Bronchial epithelial cell (primary cell): ENCODE measurements around the gene ANKRD6. TPM values are rescaled to one million over a fixed set of nuclear protein-coding genes. Genes with fewer than 3 reads are reported as not detected.
A peak's percentile ranks its signal among the peaks of the same experiment; 100 is the strongest.

Source experiments
- DNase-seq: peaks from one replicate; pipeline ENCODE4 v3.0.0-alpha.2; 2010; ENCODE audit warnings: low read depth
- FAIRE-seq: peaks from 2 replicates; lab custom pipeline; 2011; peaks lifted over from hg19 to GRCh38; lab: Jason Lieb, UNC
- H3K27me3 ChIP-seq: 2 replicates; pipeline ENCODE4 v1.5.1; 2011; ENCODE audit warnings: low read length; ENCODE audit not compliant: control insufficient read depth, insufficient read depth
- H3K36me3 ChIP-seq: 2 replicates; pipeline ENCODE4 v1.5.1; 2011; ENCODE audit warnings: low read length; ENCODE audit not compliant: control insufficient read depth, insufficient read depth
- H3K4me3 ChIP-seq: 2 replicates; pipeline ENCODE4 v1.5.1; 2011; ENCODE audit warnings: mild to moderate bottlenecking, low read depth, low read length, control low read depth
- total RNA-seq: library from RNA; depleted of rRNA; stranded (reverse); fragments of >200 nt; gene quantifications from 2 replicates; pipeline ENCODE4 v1.2.1, GENCODE V29; 2014
- TF ChIP-seq, protein P1 (sequence below): IDR thresholded peaks from 2 replicates; pipeline ENCODE4 v1.5.1; 2011; ENCODE audit warnings: mild to moderate bottlenecking, moderate library complexity, low read length, control low read depth, inconsistent platforms; ENCODE audit not compliant: insufficient read depth, severe bottlenecking

Gene ANKRD6
- total RNA-seq, 1 donor from 2014 or later: 6.1 TPM

DNA sequence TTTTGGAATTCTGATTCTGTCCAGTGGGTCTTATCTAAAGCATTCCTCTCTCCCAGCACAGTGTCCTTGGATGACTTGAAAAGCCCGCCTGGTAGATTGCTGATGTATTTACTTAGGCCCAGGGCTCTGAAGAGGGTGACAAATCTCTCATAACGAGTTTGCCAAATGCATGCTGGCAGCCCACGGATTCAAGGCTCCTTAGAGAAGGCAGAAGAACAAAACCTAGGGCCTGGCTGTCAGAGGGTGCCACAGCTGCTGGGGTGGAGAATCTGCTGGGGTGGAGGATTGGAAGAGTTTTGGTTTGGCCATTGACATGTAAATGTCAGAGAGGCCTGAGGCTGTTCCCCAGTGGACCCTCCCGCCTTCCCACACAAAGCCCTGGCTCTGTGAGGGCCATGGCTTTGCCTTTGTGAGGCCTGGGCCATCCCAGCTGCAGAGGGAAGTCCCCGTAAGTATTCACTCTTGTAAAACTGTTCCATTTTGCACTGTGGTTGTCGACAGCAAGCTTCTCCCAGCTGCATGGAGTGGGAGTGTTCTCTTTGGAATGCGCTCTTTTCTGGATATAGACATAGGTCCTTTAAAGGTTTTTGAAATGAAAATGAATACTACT is 50.3 kb downstream of the ANKRD6 start:
- DNase-seq (no peak), FAIRE-seq (no peak)
- H3K4me3 ChIP-seq: no peak overlapping the region
- no peaks in the 10 kb centered on the region for H3K27me3 ChIP-seq
- TF ChIP-seq, protein P1, sequence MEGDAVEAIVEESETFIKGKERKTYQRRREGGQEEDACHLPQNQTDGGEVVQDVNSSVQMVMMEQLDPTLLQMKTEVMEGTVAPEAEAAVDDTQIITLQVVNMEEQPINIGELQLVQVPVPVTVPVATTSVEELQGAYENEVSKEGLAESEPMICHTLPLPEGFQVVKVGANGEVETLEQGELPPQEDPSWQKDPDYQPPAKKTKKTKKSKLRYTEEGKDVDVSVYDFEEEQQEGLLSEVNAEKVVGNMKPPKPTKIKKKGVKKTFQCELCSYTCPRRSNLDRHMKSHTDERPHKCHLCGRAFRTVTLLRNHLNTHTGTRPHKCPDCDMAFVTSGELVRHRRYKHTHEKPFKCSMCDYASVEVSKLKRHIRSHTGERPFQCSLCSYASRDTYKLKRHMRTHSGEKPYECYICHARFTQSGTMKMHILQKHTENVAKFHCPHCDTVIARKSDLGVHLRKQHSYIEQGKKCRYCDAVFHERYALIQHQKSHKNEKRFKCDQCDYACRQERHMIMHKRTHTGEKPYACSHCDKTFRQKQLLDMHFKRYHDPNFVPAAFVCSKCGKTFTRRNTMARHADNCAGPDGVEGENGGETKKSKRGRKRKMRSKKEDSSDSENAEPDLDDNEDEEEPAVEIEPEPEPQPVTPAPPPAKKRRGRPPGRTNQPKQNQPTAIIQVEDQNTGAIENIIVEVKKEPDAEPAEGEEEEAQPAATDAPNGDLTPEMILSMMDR: no peak
- no peaks in the 10 kb centered on the region for H3K36me3 ChIP-seq

DNA sequence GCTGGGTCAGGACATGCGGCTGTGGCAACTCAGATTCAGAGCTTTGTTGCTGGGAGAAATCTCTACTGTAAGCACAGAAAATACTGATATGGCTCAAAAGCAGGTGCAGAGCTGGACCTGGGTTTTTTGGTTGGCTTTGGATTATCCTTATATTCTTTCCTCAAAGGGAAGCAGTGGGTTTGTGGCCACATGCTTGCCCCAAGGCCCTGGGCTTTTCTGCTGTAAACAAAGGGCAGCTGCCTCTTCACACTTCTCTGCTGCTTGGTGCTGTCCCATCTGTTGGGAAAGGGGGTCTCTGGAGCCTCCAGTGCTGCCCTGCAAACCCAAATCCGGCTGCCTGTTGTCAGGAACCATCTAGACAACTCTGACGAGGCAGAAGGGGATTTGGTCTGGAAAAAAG is 52.4 kb downstream of the ANKRD6 start:
- TF ChIP-seq, protein P1: no peak
- DNase-seq: no peak
- no peaks in the 10 kb centered on the region for H3K36me3 ChIP-seq
- H3K4me3 ChIP-seq: no peak overlapping the region
- no peaks in the 10 kb centered on the region for H3K27me3 ChIP-seq
- FAIRE-seq: no peak

DNA sequence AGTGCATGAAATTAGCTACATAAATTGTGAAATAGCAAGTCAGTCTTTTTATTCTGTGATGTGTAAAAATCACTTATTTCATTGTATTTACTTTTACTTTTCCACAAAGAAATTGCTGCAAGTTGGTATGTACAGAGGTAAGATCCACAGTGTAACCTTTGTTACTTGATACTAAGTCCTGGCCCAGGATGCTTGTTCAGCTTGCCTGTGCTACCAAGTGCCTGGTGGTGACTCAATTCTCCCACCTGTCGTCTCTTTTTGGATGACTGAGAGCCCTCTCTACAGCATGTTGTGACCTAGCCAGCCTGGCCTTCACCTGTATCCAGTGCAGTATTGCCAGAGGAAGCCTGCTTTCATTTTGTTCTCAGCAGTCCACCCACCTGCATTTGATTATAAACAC is 54.9 kb downstream of the ANKRD6 start:
- H3K27me3 ChIP-seq: no peaks in the 10 kb centered on the region
- H3K36me3 ChIP-seq: no peaks in the 10 kb centered on the region
- H3K4me3 ChIP-seq: no peak overlapping the region
- FAIRE-seq: peak; percentile 36
- TF ChIP-seq, protein P1: no peak
- DNase-seq: no peak

DNA sequence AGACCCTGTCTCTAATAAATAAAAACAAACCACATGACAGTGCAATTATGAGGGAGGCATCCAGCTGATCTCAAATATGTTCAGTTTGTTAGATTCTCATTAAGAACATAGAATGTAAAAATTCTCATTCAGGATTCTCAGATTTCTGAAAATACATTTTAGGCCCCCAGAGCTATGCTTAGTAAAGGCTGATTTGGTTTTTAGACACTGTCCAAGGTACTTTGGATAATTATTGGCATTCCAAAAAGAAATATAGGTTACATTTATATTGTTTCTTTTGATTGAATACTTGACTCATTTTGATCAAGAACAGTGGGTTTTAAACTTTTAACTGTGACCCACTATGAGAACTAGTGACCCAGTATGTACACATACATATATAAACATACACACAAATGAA is 55.5 kb downstream of the ANKRD6 start:
- Histone ChIP-seq H3K4me3 (no peak overlapping the region), H3K27me3 (no peaks in the 10 kb centered on the region), H3K36me3 (no peaks in the 10 kb centered on the region)
- TF ChIP-seq, protein P1: no peak
- DNase-seq (no peak), FAIRE-seq (no peak)

DNA sequence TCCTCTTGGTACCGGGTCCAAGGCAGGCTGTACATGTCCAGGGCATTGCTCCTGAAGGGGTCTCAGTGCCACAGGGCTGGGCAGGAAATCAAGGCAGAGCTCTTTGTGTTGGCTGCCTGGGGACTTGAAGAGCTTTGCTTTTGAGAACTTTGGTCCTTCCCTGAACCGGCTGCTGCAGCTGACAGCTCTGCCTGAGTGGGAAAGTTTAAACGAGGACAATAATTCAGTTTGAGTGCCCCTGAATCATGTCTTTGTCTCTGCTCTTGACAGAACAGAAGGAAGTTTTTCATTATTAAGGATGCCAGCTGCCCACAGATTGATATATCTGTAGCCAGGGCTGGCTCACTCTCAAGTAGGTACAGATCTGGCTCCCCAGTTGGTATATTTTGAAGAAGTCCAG is 56.1 kb downstream of the ANKRD6 start:
- H3K36me3 ChIP-seq: no peaks in the 10 kb centered on the region
- no peaks in the 10 kb centered on the region for H3K27me3 ChIP-seq
- no peak for DNase-seq
- TF ChIP-seq, protein P1: no peak
- FAIRE-seq: no peak
- H3K4me3 ChIP-seq: no peak overlapping the region
